Measurements from ENCODE around the gene TOMM20.
"Not testable (repeated sequence)": the region's sequence is repeated elsewhere in the genome, so short reads cannot be mapped to it uniquely, and the experiment has no call there.

Gene TOMM20

GRCh38 chr1:235128456-235129328, at the start of gene TOMM20:
TOMM20 (minus strand) TSS chr1:235128837; CDS start chr1:235128715, 122 bp downstream.
- peak; percentile 95 to 98 for DNase-seq

GRCh38 chr1:235176486-235176885, 47.8 kb upstream of the TOMM20 start:
- DNase-seq = no peak

DNA sequence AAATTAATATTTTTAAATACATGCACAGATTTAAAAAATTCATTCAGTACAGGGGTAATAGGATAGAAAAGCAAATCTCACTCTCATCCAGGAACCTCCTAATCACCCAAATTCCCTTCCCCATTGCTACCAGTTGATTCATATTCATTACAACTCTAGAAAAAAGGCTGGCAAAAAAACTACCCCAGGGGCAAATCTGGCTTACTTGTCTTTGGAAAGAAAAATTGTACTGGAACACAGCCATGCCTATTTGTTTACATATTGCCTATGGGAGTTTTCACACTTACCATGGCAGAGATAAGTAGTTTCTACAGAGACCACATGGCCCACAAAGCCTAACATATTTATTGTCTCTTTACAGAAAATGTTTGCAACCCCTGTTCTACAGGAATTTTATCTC, 41.3 kb upstream of the TOMM20 start:
- DNase-seq = no peak

GRCh38 chr1:235168375-235168774, 39.7 kb upstream of the TOMM20 start:
- DNase-seq = no peak

- no peak for DNase-seq
Measured at GRCh38 chr1:235161685-235162327, 33.2 kb upstream of the TOMM20 start.

GRCh38 chr1:235160957-235161684, 32.5 kb upstream of the TOMM20 start, which contains the start of gene RBM34:
RBM34 (minus strand) TSS chr1:235161250; CDS start chr1:235161226, 24 bp downstream.
- DNase-seq = peak; percentile 81 to 86

GRCh38 chr1:235160383-235160956, 31.8 kb upstream of the TOMM20 start:
- peak in 1 of 2 experiments; percentile 23 for DNase-seq

GRCh38 chr1:235159930-235160329, 31.3 kb upstream of the TOMM20 start:
- not testable (repeated sequence) for DNase-seq

- DNase-seq = not testable (repeated sequence)
Measured at GRCh38 chr1:235159284-235159683, 30.6 kb upstream of the TOMM20 start.

- no peak for DNase-seq
Measured at GRCh38 chr1:235158680-235159079, 30.0 kb upstream of the TOMM20 start.

- DNase-seq = no peak
Measured at GRCh38 chr1:235157150-235157549, 28.5 kb upstream of the TOMM20 start.

GRCh38 chr1:235156740-235157139, 28.1 kb upstream of the TOMM20 start:
- no peak for DNase-seq

GRCh38 chr1:235156265-235156664, 27.6 kb upstream of the TOMM20 start:
- DNase-seq = no peak

- no peak for DNase-seq
Measured at GRCh38 chr1:235152235-235152634, 23.6 kb upstream of the TOMM20 start.

DNA sequence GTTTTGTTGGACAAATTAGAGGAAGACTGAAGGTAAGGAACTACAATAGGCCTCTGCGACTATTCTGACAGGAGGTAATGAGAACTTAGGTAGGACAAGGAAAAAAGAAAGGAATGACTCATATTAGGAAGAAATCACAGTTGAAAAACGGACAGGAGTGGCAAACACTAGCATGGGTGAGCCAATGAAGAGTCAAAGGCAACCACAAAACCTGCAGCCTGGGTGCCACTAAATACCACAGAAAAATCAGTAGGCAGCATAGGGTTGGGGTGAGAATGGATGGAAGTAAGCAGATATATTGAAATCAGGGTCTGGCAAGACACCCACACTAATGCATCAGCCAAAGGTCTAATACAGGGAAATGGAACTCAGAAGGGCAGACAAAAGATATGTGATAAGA, 22.4 kb upstream of the TOMM20 start:
- DNase-seq = no peak

GRCh38 chr1:235149824-235150223, 21.2 kb upstream of the TOMM20 start:
- no peak for DNase-seq

DNA sequence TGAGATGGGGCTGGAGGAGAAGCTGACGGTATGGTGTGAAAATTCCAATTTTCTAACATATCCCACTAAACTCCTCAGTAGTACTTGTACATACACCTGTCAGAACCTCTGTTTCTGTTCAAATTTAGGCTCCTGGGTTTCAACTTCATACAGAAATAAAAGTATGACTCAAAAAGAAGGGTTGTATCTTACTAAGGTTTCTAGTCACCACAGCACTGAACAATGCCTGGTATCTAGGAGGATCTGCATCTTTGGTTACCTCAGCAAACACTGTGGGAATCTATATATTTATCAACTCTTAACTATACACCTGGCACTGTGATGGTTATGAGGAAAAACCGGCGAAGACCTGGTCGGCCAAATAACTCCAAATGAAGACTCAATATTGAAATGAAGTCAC, 18.6 kb upstream of the TOMM20 start:
- DNase-seq = no peak

DNA sequence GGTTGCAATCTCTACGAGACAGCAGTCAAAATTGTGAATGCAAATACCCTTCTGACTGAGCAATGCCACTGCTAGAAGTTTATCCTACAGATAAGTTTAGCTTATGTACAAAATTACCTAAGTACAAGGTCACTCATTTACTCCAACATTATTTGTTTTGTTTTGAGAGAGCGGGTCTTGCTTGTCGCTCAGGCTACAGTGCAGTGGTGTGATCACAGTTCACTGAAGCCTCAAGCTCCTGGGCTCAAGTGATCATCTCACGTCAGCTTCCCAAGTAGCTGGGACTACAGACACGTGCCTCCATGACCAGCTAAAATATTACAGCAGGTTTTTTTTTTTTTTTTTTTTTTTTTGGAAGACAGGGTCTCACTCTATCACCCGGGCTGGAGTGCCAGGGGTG, 17.0 kb upstream of the TOMM20 start:
- DNase-seq = no peak

DNA sequence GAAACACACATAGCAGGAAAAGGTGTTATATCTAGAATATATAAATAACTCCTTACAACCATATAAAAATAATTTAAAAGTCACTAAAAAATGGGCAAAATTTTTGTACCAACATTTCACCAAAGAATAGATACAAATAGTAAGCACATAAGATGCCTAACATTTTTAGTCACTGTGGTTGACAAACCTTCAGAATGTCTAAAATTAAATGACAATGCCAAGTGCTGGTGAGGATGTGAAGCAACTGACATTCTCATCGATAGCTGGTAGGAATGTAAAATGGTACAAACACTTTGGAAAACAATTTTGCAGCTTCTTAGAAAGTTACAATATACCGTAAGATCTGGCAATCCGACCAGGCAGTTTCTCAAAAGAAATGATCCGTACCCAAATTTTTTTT, 14.4 kb upstream of the TOMM20 start:
- no peak for DNase-seq

DNA sequence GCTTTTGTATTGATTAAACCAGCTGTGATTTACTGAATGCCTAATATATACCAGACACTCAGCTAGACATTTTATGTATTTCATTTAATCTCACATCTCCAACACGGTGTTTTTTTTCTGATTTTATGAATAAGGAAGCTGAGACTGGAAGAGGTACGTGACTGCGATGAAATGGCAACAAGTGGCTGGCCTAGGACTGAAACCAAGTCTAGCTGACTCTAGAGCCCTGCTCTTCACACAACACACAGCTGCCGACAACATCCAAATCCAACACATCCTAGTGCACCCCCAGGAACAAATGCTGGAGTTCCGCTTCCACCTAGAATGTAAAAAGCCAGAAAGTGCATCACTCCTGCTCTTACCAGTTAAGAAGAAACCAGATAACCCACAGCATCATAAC, 10.7 kb upstream of the TOMM20 start:
- DNase-seq = no peak

DNA sequence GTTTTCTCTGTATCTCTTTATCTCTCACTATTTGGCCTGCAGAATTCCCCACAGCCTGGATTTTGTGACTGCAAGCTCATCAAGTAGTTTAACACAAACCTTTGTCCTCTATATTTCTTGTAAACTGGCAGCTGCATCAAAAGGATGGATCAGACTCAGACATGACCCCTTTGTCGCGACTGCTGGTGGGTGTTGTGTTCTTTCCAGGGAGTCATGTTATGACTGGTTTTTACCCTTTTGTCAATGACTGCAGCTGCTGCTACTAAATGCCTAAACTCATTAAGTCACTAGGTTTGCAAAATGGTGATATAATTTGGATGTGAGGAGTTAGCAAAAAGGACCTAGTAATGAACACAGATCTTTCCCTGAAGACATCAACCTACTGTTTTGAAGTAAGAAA, 10.2 kb upstream of the TOMM20 start:
- DNase-seq = no peak

GRCh38 chr1:235136111-235136510, 7.5 kb upstream of the TOMM20 start:
- no peak for DNase-seq

DNA sequence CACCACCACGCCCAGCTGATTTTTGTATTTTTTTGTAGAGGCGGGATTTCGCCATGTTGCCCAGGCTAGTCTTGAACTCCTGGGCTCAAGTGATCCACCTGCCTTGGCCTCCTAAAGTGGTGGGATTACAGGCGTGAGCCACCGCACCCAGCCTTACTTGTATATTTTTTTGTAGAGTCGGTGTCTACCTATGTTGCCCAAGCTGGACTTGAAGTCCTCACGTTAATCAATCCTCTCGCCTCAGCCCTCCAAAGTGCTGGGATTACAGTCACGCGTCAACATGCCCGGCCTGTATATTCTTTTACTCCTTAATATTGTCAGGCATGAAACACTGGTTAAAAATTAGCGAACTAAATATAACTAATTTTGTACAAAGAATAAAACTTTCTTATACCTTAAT, 5.5 kb upstream of the TOMM20 start:
- no peak for DNase-seq

All from NCI-H1930 (cell line).